GM19193 (cell line): ENCODE data around the gene GABBR2.

Experiments used
- POLR2A ChIP-seq: IDR thresholded peaks from 4 replicates; pipeline ENCODE4 v1.6.1; 2011; ENCODE audit not compliant: insufficient read depth, insufficient read length; ENCODE audit errors: extremely low read depth

GABBR2 gene

DNA sequence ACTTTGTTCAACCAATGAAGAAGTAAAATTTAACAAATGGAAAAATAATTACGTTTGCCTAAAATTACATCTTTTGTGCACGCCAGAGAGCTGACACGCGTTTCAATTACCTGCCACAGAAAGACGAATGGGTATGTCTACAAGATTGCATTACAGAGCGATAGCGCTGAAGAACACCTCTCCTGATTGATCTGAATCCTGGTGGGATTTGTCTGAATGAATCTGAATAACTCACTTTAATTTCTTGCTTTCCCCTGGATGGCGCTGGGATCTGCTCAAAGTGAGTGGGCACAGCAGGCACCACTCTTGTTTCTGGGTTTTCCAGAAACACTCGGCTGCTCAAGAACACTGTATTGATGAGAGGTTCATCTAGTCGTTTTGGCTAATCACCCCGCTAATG, 304.5 kb downstream of the GABBR2 start:
- TF ChIP-seq POLR2A = no peak

- no peak for TF ChIP-seq POLR2A
Observed at GRCh38 chr9:98403715-98404114, 305.0 kb downstream of the GABBR2 start.

- no peak for TF ChIP-seq POLR2A
Observed at GRCh38 chr9:98402019-98402840, 306.5 kb downstream of the GABBR2 start.

DNA sequence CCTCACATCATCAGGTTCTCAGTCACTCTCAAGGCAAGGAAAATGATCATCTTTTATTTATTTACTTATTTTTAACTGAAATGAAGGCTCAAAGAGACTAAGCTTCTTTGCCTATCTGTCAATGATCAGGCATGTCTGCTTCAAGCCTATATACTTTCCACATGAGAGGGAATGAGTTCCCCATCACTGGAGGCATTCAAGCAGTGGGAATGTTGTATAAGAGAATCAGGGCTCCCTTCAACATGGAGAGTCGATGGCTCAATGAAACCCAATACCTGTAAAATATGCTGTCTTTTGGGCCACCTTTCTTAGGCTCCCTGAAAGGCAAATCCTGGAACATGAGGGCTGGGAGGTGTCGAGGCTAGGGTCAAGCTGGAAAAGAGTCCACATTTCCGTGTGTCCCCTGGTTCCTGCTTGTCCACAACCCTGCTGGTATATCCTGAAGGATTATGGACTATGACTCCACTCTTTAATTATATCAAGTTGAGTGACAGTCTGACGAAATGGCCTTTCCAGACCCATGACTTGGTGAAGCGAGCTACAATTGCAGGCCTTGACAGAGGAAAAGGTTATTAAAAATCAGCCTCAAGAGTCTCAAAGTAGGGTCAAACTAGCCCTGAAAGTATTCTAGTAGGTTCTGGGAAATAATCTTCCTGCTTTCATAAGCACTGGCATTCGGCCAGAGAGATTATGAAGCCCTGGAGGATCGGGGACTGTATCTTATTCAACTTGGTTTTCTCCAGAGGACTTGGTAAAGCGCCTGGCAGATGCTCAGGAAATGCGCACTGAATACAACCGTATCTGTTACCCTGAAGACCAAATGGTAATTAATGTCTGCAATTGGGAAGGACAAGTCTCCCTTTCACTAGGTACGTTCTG, 307.4 kb downstream of the GABBR2 start:
- TF ChIP-seq POLR2A = no peak

DNA sequence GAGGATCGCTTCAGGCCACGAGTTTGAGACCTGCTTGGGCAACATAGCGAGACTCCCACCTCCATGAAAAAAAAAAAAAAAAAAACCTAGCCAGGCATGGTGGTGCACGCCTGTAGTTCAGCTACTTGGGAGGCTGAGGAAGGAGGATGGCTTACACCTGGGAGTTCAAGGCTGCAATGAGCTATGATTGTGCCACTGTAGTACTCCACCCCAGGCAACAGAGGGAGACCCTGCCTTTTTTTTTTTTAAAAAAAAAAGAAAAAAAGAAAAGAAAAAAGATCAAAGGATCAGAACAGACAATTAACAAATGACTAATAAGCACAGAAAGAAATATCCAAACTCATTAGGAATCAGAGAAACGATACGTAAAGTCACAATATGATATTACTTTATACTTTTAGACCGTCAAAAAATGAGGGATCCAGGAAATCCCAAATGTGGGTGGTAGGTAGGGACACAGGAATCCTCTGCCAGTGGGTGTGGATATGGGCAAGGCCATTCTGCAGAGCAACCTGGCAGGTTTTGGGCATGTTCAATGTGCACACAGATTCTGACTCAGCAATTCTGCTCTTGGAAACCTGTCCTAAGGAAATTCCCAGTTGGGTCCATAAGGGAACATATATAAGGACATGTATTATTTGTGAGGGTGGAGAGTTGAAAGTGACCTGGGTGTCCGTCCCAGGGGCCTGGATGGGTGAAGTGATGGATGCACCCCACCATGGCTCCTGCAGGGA, 308.6 kb downstream of the GABBR2 start:
- no peak for TF ChIP-seq POLR2A

GRCh38 chr9:98396656-98397055, 312.1 kb downstream of the GABBR2 start:
- no peak for TF ChIP-seq POLR2A

GRCh38 chr9:98396236-98396635, 312.5 kb downstream of the GABBR2 start:
- TF ChIP-seq POLR2A = no peak

- TF ChIP-seq POLR2A = no peak
Observed at GRCh38 chr9:98391867-98392266, 316.9 kb downstream of the GABBR2 start.

GRCh38 chr9:98391406-98391805, 317.3 kb downstream of the GABBR2 start:
- TF ChIP-seq POLR2A = no peak

DNA sequence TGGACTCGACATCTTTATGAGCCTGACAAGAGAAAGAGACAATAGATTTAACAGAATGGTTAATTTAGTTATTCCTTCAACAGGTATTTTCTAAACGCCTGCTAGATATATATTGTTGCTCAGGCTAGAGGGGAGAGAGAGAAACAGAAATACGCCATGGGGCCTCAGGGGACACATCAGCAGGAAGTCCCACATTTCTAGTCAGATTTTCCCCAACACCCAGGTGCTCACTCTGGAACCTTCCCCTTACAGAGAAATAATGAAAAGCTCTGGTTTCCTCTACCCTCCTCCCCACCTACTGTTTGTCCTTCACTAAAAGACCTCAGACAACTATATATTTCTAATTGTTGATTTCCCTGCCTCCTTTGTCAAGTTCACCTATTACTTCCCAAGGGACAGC, 323.0 kb downstream of the GABBR2 start:
- TF ChIP-seq POLR2A = no peak

DNA sequence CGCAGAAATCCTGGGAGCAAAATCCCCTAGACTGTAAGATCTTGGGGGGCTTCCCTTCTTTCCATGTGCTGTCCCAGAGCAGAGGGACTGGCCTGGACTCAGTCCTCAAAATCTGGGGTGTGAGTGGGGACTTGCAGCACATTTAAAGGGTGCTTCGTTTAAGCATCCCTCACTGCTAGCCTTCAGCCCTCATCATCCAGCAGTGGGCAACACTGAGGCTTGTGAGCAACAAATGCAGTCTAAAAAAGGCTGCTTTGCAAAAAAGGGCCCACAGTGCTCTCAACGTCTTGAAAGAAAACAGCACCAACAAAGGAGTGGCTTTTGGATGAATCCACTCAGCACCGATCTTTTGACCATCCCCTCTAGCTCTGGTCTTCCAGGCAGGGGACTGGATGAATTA, 325.0 kb downstream of the GABBR2 start:
- TF ChIP-seq POLR2A = no peak

GRCh38 chr9:98381311-98382103, 327.2 kb downstream of the GABBR2 start:
- no peak for TF ChIP-seq POLR2A

DNA sequence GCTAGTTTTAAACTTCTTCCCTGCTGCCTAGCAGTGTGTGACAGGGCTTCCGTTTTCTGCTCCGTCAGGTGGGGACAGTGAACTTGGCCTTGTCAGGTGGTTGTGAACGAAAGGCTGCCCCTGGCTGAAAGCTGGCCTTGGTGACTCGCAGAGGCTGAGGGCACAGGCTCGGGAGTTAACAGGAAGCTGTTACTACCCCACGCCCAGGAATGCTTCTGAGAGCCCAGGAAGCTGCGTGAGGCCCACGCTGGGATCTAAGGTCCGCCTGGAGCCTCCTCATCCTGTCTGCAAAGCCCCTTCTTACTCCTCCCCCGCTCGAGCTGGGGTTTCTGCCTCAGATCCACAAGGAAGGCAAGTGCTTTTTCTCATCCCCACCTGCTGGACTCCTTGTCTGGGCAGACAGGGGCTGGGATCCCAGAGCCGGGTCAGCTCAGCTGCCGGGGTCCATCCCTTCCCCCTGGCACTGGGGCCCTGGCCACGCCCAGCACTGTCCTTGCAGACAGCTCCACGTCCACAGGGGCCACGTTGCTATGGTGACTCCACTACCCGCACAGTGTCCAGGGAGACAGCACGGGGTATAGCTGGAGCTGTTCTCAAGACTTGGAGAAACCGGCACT, 328.6 kb downstream of the GABBR2 start:
- no peak for TF ChIP-seq POLR2A

DNA sequence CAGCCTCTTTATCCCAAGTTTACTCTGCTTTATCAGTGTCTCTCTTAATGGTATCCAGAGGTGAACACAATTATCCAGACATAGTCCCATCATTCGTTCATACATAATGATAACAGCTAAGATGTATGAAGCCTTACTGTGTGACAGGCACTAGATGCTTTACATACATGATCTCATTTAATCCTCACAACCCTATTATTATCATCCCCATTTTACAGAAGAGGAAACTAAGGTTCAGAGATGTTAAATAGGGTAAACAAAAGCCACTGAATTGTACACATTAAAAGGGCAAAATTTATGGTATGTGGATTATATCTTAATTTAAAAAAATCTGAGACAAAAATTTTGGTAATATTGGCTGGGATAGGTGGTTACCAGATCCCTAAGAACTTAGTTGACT, 329.2 kb downstream of the GABBR2 start:
- no peak for TF ChIP-seq POLR2A
